Brain microvascular endothelial cell (primary cell): ENCODE results near the gene RAC3.

Source experiments
- DNase-seq: peaks from one replicate; pipeline ENCODE4 v3.0.0-alpha.2; 2020
- H3K27ac ChIP-seq: fragments of 250-450 bp; sonication (Bioruptor Pico); 2 replicates; pipeline ENCODE4 v1.5.1; 2020; ENCODE audit warnings: mild to moderate bottlenecking, moderate library complexity
- H3K27me3 ChIP-seq: fragments of 250-450 bp; sonication (Bioruptor Pico); replicated peaks from 2 replicates; pipeline ENCODE4 v1.5.1; 2020; ENCODE audit warnings: mild to moderate bottlenecking
- H3K36me3 ChIP-seq: fragments of 250-450 bp; sonication (Bioruptor Pico); replicated peaks from 2 replicates; pipeline ENCODE4 v1.5.1; 2020; ENCODE audit warnings: mild to moderate bottlenecking
- H3K4me3 ChIP-seq: 2 replicates; pipeline ENCODE4 v1.5.1; 2011; ENCODE audit warnings: low read depth, mild to moderate bottlenecking, control low read depth, low read length, moderate library complexity
- in situ Hi-C: cut with HindIII; loops from 2 replicates; pipeline ENCODE4 v1.10.0; 2017; ENCODE audit warnings: low sequenced_read_pairs, low pct_ligation_motif_present
- TF ChIP-seq, protein P1 (sequence below): IDR thresholded peaks from 2 replicates; pipeline ENCODE4 v1.5.1; 2011; ENCODE audit warnings: low read depth, mild to moderate bottlenecking, moderate library complexity, low read length, control low read depth, inconsistent platforms; ENCODE audit errors: missing control alignments

Gene RAC3

GRCh38 chr17:82079001-82079677 lies 47.7 kb downstream of the RAC3 start:
- Histone ChIP-seq H3K27ac (no peak overlapping the region), H3K27me3 (no peaks in the 10 kb centered on the region), H3K4me3 (no peak overlapping the region), H3K36me3 (peaks cover 69% of the 10 kb centered on the region)
- no peak for DNase-seq
- in situ Hi-C loops: no loop called here
- TF ChIP-seq, protein P1, sequence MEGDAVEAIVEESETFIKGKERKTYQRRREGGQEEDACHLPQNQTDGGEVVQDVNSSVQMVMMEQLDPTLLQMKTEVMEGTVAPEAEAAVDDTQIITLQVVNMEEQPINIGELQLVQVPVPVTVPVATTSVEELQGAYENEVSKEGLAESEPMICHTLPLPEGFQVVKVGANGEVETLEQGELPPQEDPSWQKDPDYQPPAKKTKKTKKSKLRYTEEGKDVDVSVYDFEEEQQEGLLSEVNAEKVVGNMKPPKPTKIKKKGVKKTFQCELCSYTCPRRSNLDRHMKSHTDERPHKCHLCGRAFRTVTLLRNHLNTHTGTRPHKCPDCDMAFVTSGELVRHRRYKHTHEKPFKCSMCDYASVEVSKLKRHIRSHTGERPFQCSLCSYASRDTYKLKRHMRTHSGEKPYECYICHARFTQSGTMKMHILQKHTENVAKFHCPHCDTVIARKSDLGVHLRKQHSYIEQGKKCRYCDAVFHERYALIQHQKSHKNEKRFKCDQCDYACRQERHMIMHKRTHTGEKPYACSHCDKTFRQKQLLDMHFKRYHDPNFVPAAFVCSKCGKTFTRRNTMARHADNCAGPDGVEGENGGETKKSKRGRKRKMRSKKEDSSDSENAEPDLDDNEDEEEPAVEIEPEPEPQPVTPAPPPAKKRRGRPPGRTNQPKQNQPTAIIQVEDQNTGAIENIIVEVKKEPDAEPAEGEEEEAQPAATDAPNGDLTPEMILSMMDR: no peak

GRCh38 chr17:82080048-82080788 lies 48.7 kb downstream of the RAC3 start:
- no peak overlapping the region for H3K27ac ChIP-seq
- TF ChIP-seq, protein P1: no peak
- peaks cover 80% of the 10 kb centered on the region for H3K36me3 ChIP-seq
- in situ Hi-C loops: no loop called here
- no peak for DNase-seq
- H3K4me3 ChIP-seq: no peak overlapping the region
- no peaks in the 10 kb centered on the region for H3K27me3 ChIP-seq

- in situ Hi-C loops: no loop called here
- no peak overlapping the region for H3K4me3 ChIP-seq
- TF ChIP-seq, protein P1: no peak
- DNase-seq: no peak
- H3K27ac ChIP-seq: no peak overlapping the region
- H3K27me3 ChIP-seq: no peaks in the 10 kb centered on the region
- H3K36me3 ChIP-seq: peaks cover 87% of the 10 kb centered on the region
These were observed 49.4 kb downstream of the RAC3 start for GRCh38 chr17:82080789-82081464.

DNA sequence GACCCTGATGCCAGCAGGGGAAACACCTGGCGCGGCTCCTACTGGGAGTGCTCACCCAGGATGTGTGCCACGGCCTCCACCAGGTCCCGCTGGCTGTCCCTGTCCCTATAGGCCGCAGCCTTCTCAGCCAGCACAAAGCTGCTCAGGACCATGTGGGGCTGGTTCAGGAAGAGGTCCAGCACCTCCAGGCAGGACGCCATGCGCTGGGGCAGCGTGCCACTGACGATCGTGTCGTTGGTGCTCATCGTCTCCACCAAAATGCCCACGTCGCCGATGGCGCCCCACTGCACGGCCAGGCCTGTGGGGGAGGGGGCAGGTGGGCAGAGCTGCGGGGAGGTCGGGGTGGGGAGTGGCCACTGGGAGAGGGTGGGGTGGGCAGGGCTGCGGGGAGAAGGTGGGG lies 50.1 kb downstream of the RAC3 start:
- TF ChIP-seq, protein P1: no peak
- in situ Hi-C loops: no loop called here
- Histone ChIP-seq H3K4me3 (no peak overlapping the region), H3K36me3 (peaks cover 91% of the 10 kb centered on the region), H3K27me3 (no peaks in the 10 kb centered on the region), H3K27ac (no peak overlapping the region)
- DNase-seq: no peak

- Histone ChIP-seq H3K36me3 (peaks cover 91% of the 10 kb centered on the region), H3K27ac (no peak overlapping the region), H3K4me3 (no peak overlapping the region), H3K27me3 (no peaks in the 10 kb centered on the region)
- TF ChIP-seq, protein P1: no peak
- in situ Hi-C loops: no loop called here
- no peak for DNase-seq
These were observed 50.5 kb downstream of the RAC3 start for GRCh38 chr17:82081966-82082365.
